GM12801 (cell line): Measurements from ENCODE around the gene GCH1.

ENCODE experiments used
- CTCF ChIP-seq: IDR thresholded peaks from one replicate; pipeline ENCODE4 v1.5.1; 2011; ENCODE audit warnings: control low read depth; ENCODE audit not compliant: insufficient read length; ENCODE audit errors: extremely low read depth

The GCH1 gene

GRCh38 chr14:54877015-54877702 lies 25.5 kb downstream of the GCH1 start:
- TF ChIP-seq CTCF, result no peak

GRCh38 chr14:54867011-54867410 lies 35.6 kb downstream of the GCH1 start:
- TF ChIP-seq CTCF, result no peak

- no peak for TF ChIP-seq CTCF
Measured at GRCh38 chr14:54866588-54866987, 36.0 kb downstream of the GCH1 start.

- TF ChIP-seq CTCF, result no peak
Measured at GRCh38 chr14:54864526-54864925, 38.1 kb downstream of the GCH1 start.

- TF ChIP-seq CTCF, result no peak
Measured at GRCh38 chr14:54857830-54858269, 44.8 kb downstream of the GCH1 start.

- TF ChIP-seq CTCF, result no peak
Measured at GRCh38 chr14:54856152-54856551, 46.5 kb downstream of the GCH1 start.

GRCh38 chr14:54854181-54854580 lies 48.4 kb downstream of the GCH1 start:
- no peak for TF ChIP-seq CTCF
